Endothelial cell of umbilical vein (primary cell): ENCODE results near the gene ANKHD1. TPM values are rescaled to one million over a fixed set of nuclear protein-coding genes. Genes with fewer than 3 reads are reported as not detected.
"Not testable (repeated sequence)": the region's sequence is repeated elsewhere in the genome, so short reads cannot be mapped to it uniquely, and the experiment has no call there.

ENCODE experiments used
- BruUV-seq: library from RNA; stranded (reverse); fragments of 400-500 nt; replicated peaks from 2 replicates; lab custom pipeline; 2021; lab: Mats Ljungman, UMichigan
- CTCF ChIA-PET: fragments of 300-600, 350-600 bp; sonication (Branson Sonifier 250); formaldehyde crosslinking; loops from one replicate; lab custom pipeline; 2021; ENCODE audit warnings: antibody characterized with exemption, inconsistent platforms; lab: Charles Lee
- POLR2A ChIA-PET: fragments of 300-600, 350-600 bp; sonication (Branson Sonifier 250); formaldehyde crosslinking; loops from one replicate; lab custom pipeline; 2021; ENCODE audit warnings: antibody characterized with exemption, inconsistent platforms; lab: Charles Lee
- DNase-seq: peaks from one replicate; pipeline ENCODE4 v3.0.0-alpha.2; 2011; ENCODE audit warnings: low read depth, low spot score
- FAIRE-seq: peaks from 2 replicates; lab custom pipeline; 2011; peaks lifted over from hg19 to GRCh38; lab: Jason Lieb, UNC
- H2AFZ ChIP-seq: 2 replicates; pipeline ENCODE4 v1.6.0; 2012; ENCODE audit warnings: low read depth, low read length, control low read depth, inconsistent platforms
- H3K27ac ChIP-seq: 2 replicates; pipeline ENCODE4 v1.5.1; 2011; ENCODE audit warnings: low read depth, mild to moderate bottlenecking, control low read depth, low read length, moderate library complexity; ENCODE audit not compliant: insufficient read depth
- H3K27me3 ChIP-seq, 2 experiments: 2 replicates each; pipeline versions ENCODE4 v1.6.0 to v1.6.1; 2011; ENCODE audit warnings: low read length in 2 of 2, mixed read lengths in 1 of 2; ENCODE audit not compliant: control insufficient read depth in 2 of 2, insufficient read depth in 2 of 2
- H3K36me3 ChIP-seq, 2 experiments: 2 replicates in 1 of 2; 3 replicates in 1 of 2; pipeline ENCODE4 v1.5.1; 2011; ENCODE audit warnings: low read length in 2 of 2, mild to moderate bottlenecking in 1 of 2, moderate library complexity in 1 of 2; ENCODE audit not compliant: control insufficient read depth in 2 of 2, insufficient read depth in 2 of 2; ENCODE audit errors: extremely low read depth in 1 of 2
- H3K4me1 ChIP-seq: 3 replicates; pipeline ENCODE4 v1.5.1; 2011; ENCODE audit warnings: mild to moderate bottlenecking, low read length; ENCODE audit not compliant: control insufficient read depth, insufficient read depth; ENCODE audit errors: extremely low read depth
- H3K4me2 ChIP-seq: 2 replicates; pipeline ENCODE4 v1.6.1; 2011; ENCODE audit warnings: low read length, control low read depth, mixed read lengths; ENCODE audit not compliant: insufficient read depth
- H3K4me3 ChIP-seq, 3 experiments: fragments of 200-600 bp in 1 of 3; sonication (generic), shearing (Covaris generic) in 1 of 3; replicated peaks in 1 of 3; 2 replicates each; pipeline ENCODE4 v1.5.1; 2011 to 2016; ENCODE audit warnings: control low read depth in 3 of 3, low read length in 3 of 3, mild to moderate bottlenecking in 2 of 3, inconsistent platforms in 1 of 3, low read depth in 1 of 3, moderate library complexity in 1 of 3; ENCODE audit not compliant: insufficient read depth in 1 of 3
- H3K79me2 ChIP-seq: 2 replicates; pipeline ENCODE4 v1.6.0; 2012; ENCODE audit warnings: low read length, inconsistent platforms; ENCODE audit not compliant: control insufficient read depth, insufficient read depth
- H3K9ac ChIP-seq: replicated peaks from 2 replicates; pipeline ENCODE3; 2011; ENCODE audit warnings: low read length, control low read depth; ENCODE audit not compliant: insufficient read depth; ENCODE audit errors: extremely low read depth
- H3K9me1 ChIP-seq: replicated peaks from 3 replicates; pipeline ENCODE4 v1.6.0; 2011; ENCODE audit warnings: mild to moderate bottlenecking, low read length; ENCODE audit not compliant: control insufficient read depth, insufficient read depth; ENCODE audit errors: extremely low read depth
- H3K9me3 ChIP-seq: replicated peaks from 2 replicates; pipeline ENCODE4 v1.5.1; 2012; ENCODE audit warnings: low read length, inconsistent platforms; ENCODE audit not compliant: control insufficient read depth, insufficient read depth
- H4K20me1 ChIP-seq: replicated peaks from 2 replicates; pipeline ENCODE3; 2011; ENCODE audit warnings: mild to moderate bottlenecking, low read length; ENCODE audit not compliant: control insufficient read depth, insufficient read depth; ENCODE audit errors: extremely low read depth
- MYC ChIP-seq: IDR thresholded peaks from one replicate; pipeline ENCODE4 v1.6.1; 2011; ENCODE audit warnings: mild to moderate bottlenecking, low read depth, low read length
- dilution Hi-C: fragments of 300-500 bp; cut with MboI; formaldehyde crosslinking; loops from one replicate; pipeline ENCODE4 v1.15.0; 2019; ENCODE audit warnings: low sequenced_read_pairs; ENCODE audit not compliant: extremely low pct_ligation_motif_present
- intact Hi-C: fragments of 100-400 bp; cut with micrococcal nuclease; formaldehyde crosslinking; loops from one replicate; pipeline ENCODE4 v1.10.0; 2022
- polyA plus RNA-seq, 4 experiments: library from polyadenylated mRNA; depleted of rRNA in 3 of 4; stranded (reverse) in 3 of 4; unstranded in 1 of 4; fragments of >200 nt; gene quantifications; 2 replicates each; pipeline versions ENCODE4 v1.2.1 to v1.2.3, GENCODE V29; 2011 to 2012; ENCODE audit warnings: missing spikeins in 1 of 4
- total RNA-seq: library from RNA; stranded (reverse); gene quantifications from 2 replicates; pipeline ENCODE4 v1.2.3, GENCODE V29; 2021

Gene ANKHD1
- total and polyA plus RNA-seq, 2 donors (not counting 3 experiments of a cell fraction or from before 2014, with no cell fraction given), result 56.1 to 87.0 TPM

GRCh38 chr5:140483055-140483454, 81.4 kb downstream of the ANKHD1 start:
- Histone ChIP-seq H3K9me1 (no peaks in the 10 kb centered on the region), H3K4me1 (peaks cover 22% of the 10 kb centered on the region), H2AFZ (no peak overlapping the region), H3K9ac (no peak overlapping the region), H3K79me2 (no peaks in the 10 kb centered on the region), H3K9me3 (no peaks in the 10 kb centered on the region), H3K4me2 (no peak overlapping the region), H3K36me3 (peaks cover 0 to 16% of the 10 kb centered on the region in 2 experiments), H3K27ac (no peak overlapping the region), H3K27me3 (no peaks in the 10 kb centered on the region), H4K20me1 (no peaks in the 10 kb centered on the region), H3K4me3 (no peak overlapping the region)
- dilution Hi-C loops, result no loop called here
- DNase-seq (no peak), FAIRE-seq (no peak)
- intact Hi-C loops, result loop anchor here (5.0 kb wide), 1 partner anchor 81 kb away; the partner anchor contains the start of gene ANKHD1
- TF ChIP-seq MYC, result no peak
- ChIA-PET CTCF (interaction anchor here (0.7 kb wide), 1 partner anchor 89 kb away, joined by 3 read pairs; no protein-coding TSS in a partner anchor), POLR2A (no interaction called here)
- no TSS peak for BruUV-seq

DNA sequence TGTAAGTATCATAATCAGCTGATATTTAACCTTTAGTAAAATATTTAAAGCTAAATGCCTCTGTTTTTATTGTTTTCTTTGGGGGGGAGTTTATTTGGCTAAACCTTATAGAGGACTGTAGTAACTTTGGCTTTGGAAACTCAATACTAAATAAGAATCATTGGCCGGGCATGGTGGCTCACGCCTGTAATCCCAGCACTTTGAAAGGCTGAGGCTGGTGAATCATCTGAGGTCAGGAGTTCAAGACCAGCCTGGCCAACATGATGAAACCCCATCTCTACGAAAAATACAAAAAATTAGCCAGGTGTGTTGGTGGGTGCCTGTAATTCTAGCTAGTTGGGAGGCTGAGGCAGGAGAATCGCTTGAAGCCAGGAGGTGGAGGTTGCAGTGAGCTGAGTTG, 86.5 kb downstream of the ANKHD1 start:
- DNase-seq, H3K4me1 ChIP-seq, H3K79me2 ChIP-seq, H3K4me2 ChIP-seq, BruUV-seq, H3K9ac ChIP-seq, H4K20me1 ChIP-seq, H3K9me3 ChIP-seq, H3K4me3 ChIP-seq, H3K9me1 ChIP-seq, dilution Hi-C loops, intact Hi-C loops, FAIRE-seq, H3K27ac ChIP-seq, H3K27me3 ChIP-seq, POLR2A ChIA-PET, H2AFZ ChIP-seq: not testable (repeated sequence)
- peaks cover 0 to 11% of the 10 kb centered on the region in 2 experiments for H3K36me3 ChIP-seq
- CTCF ChIA-PET, result interaction anchor here (1.8 kb wide), 1 partner anchor 13 kb away, joined by 5 read pairs; no protein-coding TSS in a partner anchor
